CD4-positive, alpha-beta T cell (primary cell): ENCODE results near the gene LITAFD. TPM values are rescaled to one million over a fixed set of nuclear protein-coding genes. Genes with fewer than 3 reads are reported as not detected.

Experiments
- ATAC-seq: fragments of 200-7000 bp; cut with Tn5 transposase; one replicate; pipeline ENCODE4 v1.10.0; 2022; ENCODE audit warnings: mild to moderate bottlenecking; ENCODE audit not compliant: poor library complexity
- CTCF ChIA-PET: fragments of 350-600 bp; sonication (Branson Sonifier 250); formaldehyde crosslinking; loops from one replicate; lab custom pipeline; 2021; ENCODE audit warnings: antibody characterized with exemption, inconsistent platforms; lab: Charles Lee
- POLR2A ChIA-PET: fragments of 350-600 bp; sonication (Branson Sonifier 250); formaldehyde crosslinking; loops from one replicate; lab custom pipeline; 2021; ENCODE audit warnings: antibody characterized with exemption, inconsistent platforms; lab: Charles Lee
- DNase-seq, 14 experiments: peaks; one replicate each; pipeline ENCODE4 v3.0.0-alpha.2; 2013 to 2020; ENCODE audit warnings: mixed read lengths in 2 of 14
- H3K27ac ChIP-seq, 2 donors: one replicate each; pipeline versions ENCODE4 v1.5.1 to v1.7.0; 2013; ENCODE audit warnings: low read length in 2 of 2, low read depth in 1 of 2, mild to moderate bottlenecking in 1 of 2
- H3K27me3 ChIP-seq, 2 experiments: 1 replicate in 1 of 2; 2 replicates in 1 of 2; pipeline versions ENCODE4 v1.6.1 to v1.7.0; 2013; ENCODE audit warnings: low read length in 2 of 2, control low read depth in 1 of 2, mild to moderate bottlenecking in 1 of 2, moderate library complexity in 1 of 2; ENCODE audit not compliant: insufficient read depth in 2 of 2, control insufficient read depth in 1 of 2
- H3K36me3 ChIP-seq: one replicate; pipeline ENCODE4 v1.6.1; 2013; ENCODE audit warnings: low read length, control low read depth; ENCODE audit not compliant: insufficient read depth
- H3K4me1 ChIP-seq: one replicate; pipeline ENCODE4 v1.6.1; 2013; ENCODE audit warnings: low read length, control low read depth; ENCODE audit not compliant: insufficient read depth
- H3K4me3 ChIP-seq: one replicate; pipeline ENCODE4 v1.5.1; 2013; ENCODE audit warnings: mild to moderate bottlenecking, low read length, moderate library complexity
- H3K9me3 ChIP-seq, 2 experiments: 1 replicate in 1 of 2; 2 replicates in 1 of 2; pipeline versions ENCODE4 v1.6.1 to v1.7.0; 2013; ENCODE audit warnings: low read length in 2 of 2, mild to moderate bottlenecking in 2 of 2, control low read depth in 1 of 2, moderate library complexity in 1 of 2; ENCODE audit not compliant: control insufficient read depth in 1 of 2, insufficient read depth in 1 of 2
- H3K27ac Mint-ChIP-seq: one replicate; pipeline ENCODE4 v1.8.0; 2020; ENCODE audit warnings: mixed read lengths
- H3K27me3 Mint-ChIP-seq: one replicate; pipeline ENCODE4 v1.8.0; 2021; ENCODE audit warnings: mixed read lengths
- H3K36me3 Mint-ChIP-seq: one replicate; pipeline ENCODE4 v1.8.0; 2021; ENCODE audit warnings: low read depth, mixed read lengths
- H3K4me1 Mint-ChIP-seq: one replicate; pipeline ENCODE4 v1.8.0; 2021; ENCODE audit warnings: low read depth, mixed read lengths
- H3K4me3 Mint-ChIP-seq: one replicate; pipeline ENCODE4 v1.8.0; 2020; ENCODE audit warnings: mild to moderate bottlenecking, mixed read lengths
- H3K9me3 Mint-ChIP-seq: one replicate; pipeline ENCODE4 v1.8.0; 2020; ENCODE audit warnings: mixed read lengths
- CTCF ChIP-seq: fragments of 200-600 bp; IDR thresholded peaks from one replicate; pipeline ENCODE4 v1.8.0; 2022; ENCODE audit warnings: antibody characterized with exemption, mild to moderate bottlenecking
- intact Hi-C, 2 experiments: fragments of 100-400 bp; cut with DNase I in 1 of 2; cut with micrococcal nuclease in 1 of 2; formaldehyde crosslinking; loops; one replicate each; pipeline versions ENCODE4 v1.15.1 to v1.9.0; 2023 to 2025; cut with DNase I, micrococcal nuclease
- total RNA-seq, 174 experiments: library from RNA in 2 of 174; stranded (reverse) in 2 of 174; gene quantifications; one replicate each; pipeline ENCODE4 v1.2.3 and lab custom pipeline; 2021 to 2026

Gene LITAFD
- total RNA-seq, 2 experiments from 2014 or later = 0.60 TPM; not detected in 1

GRCh38 chr16:8854298-8854948 lies 27.7 kb upstream of the LITAFD start:
- Histone ChIP-seq H3K9me3 (no peaks in the 10 kb centered on the region), H3K4me3 (no peak overlapping the region), H3K27me3 (no peaks in the 10 kb centered on the region), H3K4me1 (peaks cover 22% of the 10 kb centered on the region), H3K36me3 (peaks cover 40% of the 10 kb centered on the region), H3K27ac (no peak overlapping the region)
- Mint-ChIP-seq H3K9me3 (no peaks in the 10 kb centered on the region), H3K27ac (no peak overlapping the region), H3K36me3 (peaks cover 58% of the 10 kb centered on the region), H3K27me3 (no peaks in the 10 kb centered on the region), H3K4me3 (no peak overlapping the region), H3K4me1 (peaks cover 32% of the 10 kb centered on the region)
- ATAC-seq = no peak
- CTCF ChIA-PET = interaction anchor here (3.4 kb wide), 1 partner anchor 25 kb away, joined by 15 read pairs; no protein-coding TSS in a partner anchor
- intact Hi-C loops = no loop called here
- POLR2A ChIA-PET = interaction anchor here (0.8 to 1.0 kb wide), 2 partner anchors 11 to 15 kb away, joined by 4 to 6 read pairs; partner anchors contain the start of gene CARHSP1
- DNase-seq = no peak
- TF ChIP-seq CTCF = no peak

- no peak for DNase-seq
- H3K9me3 Mint-ChIP-seq = no peaks in the 10 kb centered on the region
- no peak overlapping the region for H3K4me3 Mint-ChIP-seq
- no peak overlapping the region for H3K4me3 ChIP-seq
- peaks cover 18% of the 10 kb centered on the region for H3K4me1 ChIP-seq
- ChIA-PET CTCF (interaction anchor here (3.4 kb wide), 1 partner anchor 24 kb away, joined by 15 read pairs; no protein-coding TSS in a partner anchor), POLR2A (interaction anchor here (0.8 to 1.5 kb wide), 2 partner anchors 11 to 14 kb away, joined by 4 read pairs; partner anchors contain the start of gene CARHSP1)
- no peak for ATAC-seq
- H3K36me3 ChIP-seq = peaks cover 36% of the 10 kb centered on the region
- no peak for TF ChIP-seq CTCF
- no peaks in the 10 kb centered on the region for H3K27me3 Mint-ChIP-seq
- no peak overlapping the region for H3K27ac ChIP-seq
- H3K9me3 ChIP-seq = no peaks in the 10 kb centered on the region
- peaks cover 51% of the 10 kb centered on the region for H3K36me3 Mint-ChIP-seq
- H3K4me1 Mint-ChIP-seq = peaks cover 27% of the 10 kb centered on the region
- intact Hi-C loops = no loop called here
- peak overlapping the region; percentile 34 for H3K27ac Mint-ChIP-seq
- no peaks in the 10 kb centered on the region for H3K27me3 ChIP-seq
Observed at GRCh38 chr16:8855051-8855786, 26.9 kb upstream of the LITAFD start.

- DNase-seq (no peak), ATAC-seq (no peak)
- Mint-ChIP-seq H3K9me3 (no peaks in the 10 kb centered on the region), H3K27ac (peak overlapping the region; percentile 52), H3K36me3 (peaks cover 45% of the 10 kb centered on the region), H3K27me3 (no peaks in the 10 kb centered on the region), H3K4me1 (peaks cover 19% of the 10 kb centered on the region), H3K4me3 (no peak overlapping the region)
- no peaks in the 10 kb centered on the region for H3K27me3 ChIP-seq
- no peak overlapping the region for H3K4me3 ChIP-seq
- H3K36me3 ChIP-seq = peaks cover 36% of the 10 kb centered on the region
- no peak overlapping the region for H3K27ac ChIP-seq
- H3K4me1 ChIP-seq = peaks cover 13% of the 10 kb centered on the region
- CTCF ChIA-PET = interaction anchor here (3.4 kb wide), 1 partner anchor 24 kb away, joined by 15 read pairs; no protein-coding TSS in a partner anchor
- TF ChIP-seq CTCF = no peak
- intact Hi-C loops = no loop called here
- H3K9me3 ChIP-seq = no peaks in the 10 kb centered on the region
- POLR2A ChIA-PET = interaction anchor here (1.5 kb wide), 1 partner anchor 13 kb away, joined by 4 read pairs; the partner anchor contains the start of gene CARHSP1
Observed at GRCh38 chr16:8855972-8856371, 26.2 kb upstream of the LITAFD start.
